Tibial nerve (tissue), 4 donors: ENCODE results near the gene NUP98. TPM values are rescaled to one million over a fixed set of nuclear protein-coding genes. Genes with fewer than 3 reads are reported as not detected.
"Not testable (repeated sequence)": the region's sequence is repeated elsewhere in the genome, so short reads cannot be mapped to it uniquely, and the experiment has no call there.

ENCODE experiments used
- DNase-seq, 2 donors: peaks; one replicate each; pipeline ENCODE4 v3.0.0-alpha.2; 2019; ENCODE audit warnings: low spot score in 2 of 2
- H3K27ac ChIP-seq, 4 donors: fragments of 200-600 bp; sonication (generic) in 3 of 4; one replicate each; pipeline ENCODE4 v1.5.1; 2017 to 2019; ENCODE audit warnings: mild to moderate bottlenecking in 1 of 4
- H3K27me3 ChIP-seq, 2 donors: fragments of 200-600 bp; sonication (generic) in 1 of 2; one replicate each; pipeline versions ENCODE4 v1.5.1 to v1.6.0; 2017 to 2019
- H3K36me3 ChIP-seq, 3 donors: fragments of 200-600 bp; sonication (generic); one replicate each; pipeline ENCODE4 v1.5.1; 2018 to 2019
- H3K4me1 ChIP-seq, 4 donors: fragments of 200-600 bp; sonication (generic) in 3 of 4; one replicate each; pipeline ENCODE4 v1.5.1; 2017 to 2019
- H3K4me3 ChIP-seq, 4 donors: fragments of 200-600 bp; sonication (generic) in 3 of 4; one replicate each; pipeline ENCODE4 v1.5.1; 2017 to 2019; ENCODE audit warnings: mild to moderate bottlenecking in 1 of 4, moderate library complexity in 1 of 4
- H3K9me3 ChIP-seq, 4 donors: fragments of 200-600 bp; sonication (generic) in 3 of 4; one replicate each; pipeline ENCODE4 v1.5.1; 2017 to 2019
- CTCF ChIP-seq, 5 experiments: fragments of 200-600 bp in 3 of 5; fragments of 450-650 bp in 2 of 5; sonication (generic) in 3 of 5; IDR thresholded peaks; one replicate each; pipeline ENCODE4 v1.5.1; 2016 to 2019; ENCODE audit warnings: antibody characterized with exemption in 5 of 5, mild to moderate bottlenecking in 3 of 5, moderate library complexity in 2 of 5
- EP300 ChIP-seq, 2 donors: sonication (generic); formaldehyde crosslinking; IDR thresholded peaks; one replicate each; pipeline ENCODE4 v1.6.1; 2017; ENCODE audit warnings: antibody characterized with exemption in 2 of 2, mild to moderate bottlenecking in 1 of 2
- POLR2A ChIP-seq, 2 donors: fragments of 450-650 bp; IDR thresholded peaks; one replicate each; pipeline ENCODE4 v1.6.1; 2017; ENCODE audit warnings: antibody characterized with exemption in 2 of 2, mild to moderate bottlenecking in 2 of 2, moderate library complexity in 2 of 2
- WGBS, 2 donors: methylation state at CpG; one replicate each; pipeline ENCODE4 v1.1.5; 2018; 5-methylcytosine and 5-hydroxymethylcytosine counted together
- total RNA-seq, 4 donors: library from RNA; depleted of rRNA; stranded (reverse); fragments of >200 nt; gene quantifications; one replicate each; pipeline ENCODE4 v1.1.0, GENCODE V29; 2016

NUP98 gene
- total RNA-seq, 4 donors from 2014 or later: 75.3 to 193 (median 115) TPM

DNA sequence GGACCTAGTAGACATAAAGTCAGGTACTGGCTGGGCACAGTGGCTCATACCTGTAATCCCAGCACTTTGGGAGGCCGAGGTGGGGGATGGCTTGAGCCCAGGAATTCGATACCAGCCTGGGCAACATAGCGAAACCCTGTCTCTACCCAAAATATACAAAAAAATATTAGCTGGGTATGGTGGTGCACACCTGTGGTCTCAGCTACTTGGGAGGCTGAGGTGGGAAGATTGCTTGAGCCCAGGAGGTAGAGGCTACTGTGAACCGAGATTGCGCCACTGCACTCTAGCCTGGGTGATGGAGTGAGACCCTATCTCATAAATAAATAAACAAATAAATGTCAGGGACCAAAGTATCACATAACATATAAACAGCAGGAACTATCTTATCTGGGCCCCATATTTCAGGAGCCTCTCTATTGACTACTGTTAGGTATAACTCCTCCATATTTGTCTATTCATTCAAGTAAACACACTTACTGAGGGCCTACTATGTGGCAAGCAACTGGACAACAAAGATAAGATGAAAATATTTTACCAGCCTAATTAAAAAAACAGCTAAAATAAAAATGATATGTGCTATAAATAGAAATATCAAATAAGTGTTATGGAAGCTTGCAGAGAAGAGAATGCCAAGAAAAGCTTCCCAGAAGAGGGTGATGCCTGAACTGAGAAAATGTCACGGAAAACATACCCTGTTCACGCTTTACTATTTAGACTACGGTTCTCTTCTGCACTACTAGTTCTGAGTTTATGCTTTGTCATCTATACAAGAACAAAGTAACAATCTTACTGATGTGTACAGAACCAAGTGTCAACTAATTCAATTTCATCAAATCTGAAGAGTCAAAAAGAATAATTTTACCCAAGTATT lies 2.0 kb downstream of the NUP98 start:
- Histone ChIP-seq H3K27me3 (no peaks in the 10 kb centered on the region), H3K27ac (peak overlapping the region in 2 of 4 donors; percentile 99), H3K4me3 (peak overlapping the region in 2 of 4 donors; percentile 87 to 98), H3K36me3 (peaks cover 0 to 37% (median 7%) of the 10 kb centered on the region in 3 donors), H3K4me1 (peaks cover 0 to 39% (median 15%) of the 10 kb centered on the region in 4 donors), H3K9me3 (no peaks in the 10 kb centered on the region)
- TF ChIP-seq EP300 (IDR thresholded peaks at IDR 0.05) (no peak), POLR2A (IDR thresholded peaks at IDR 0.05) (no peak), CTCF (IDR thresholded peaks at IDR 0.05) (no peak)
- WGBS, 2 donors: 77 to 82% methylated on average over 8 of the region's 8 CpGs
- no peak for DNase-seq

GRCh38 chr11:3794387-3794786 lies 3.0 kb downstream of the NUP98 start:
- not testable (repeated sequence) for H3K27me3 ChIP-seq, H3K9me3 ChIP-seq, H3K4me3 ChIP-seq, H3K27ac ChIP-seq, DNase-seq
- WGBS, 2 donors: 95 to 97% methylated on average over 10 of the region's 10 CpGs
- Histone ChIP-seq H3K4me1 (peaks cover 0 to 45% (median 15%) of the 10 kb centered on the region in 4 donors), H3K36me3 (peaks cover 0 to 38% (median 7%) of the 10 kb centered on the region in 3 donors)

DNA sequence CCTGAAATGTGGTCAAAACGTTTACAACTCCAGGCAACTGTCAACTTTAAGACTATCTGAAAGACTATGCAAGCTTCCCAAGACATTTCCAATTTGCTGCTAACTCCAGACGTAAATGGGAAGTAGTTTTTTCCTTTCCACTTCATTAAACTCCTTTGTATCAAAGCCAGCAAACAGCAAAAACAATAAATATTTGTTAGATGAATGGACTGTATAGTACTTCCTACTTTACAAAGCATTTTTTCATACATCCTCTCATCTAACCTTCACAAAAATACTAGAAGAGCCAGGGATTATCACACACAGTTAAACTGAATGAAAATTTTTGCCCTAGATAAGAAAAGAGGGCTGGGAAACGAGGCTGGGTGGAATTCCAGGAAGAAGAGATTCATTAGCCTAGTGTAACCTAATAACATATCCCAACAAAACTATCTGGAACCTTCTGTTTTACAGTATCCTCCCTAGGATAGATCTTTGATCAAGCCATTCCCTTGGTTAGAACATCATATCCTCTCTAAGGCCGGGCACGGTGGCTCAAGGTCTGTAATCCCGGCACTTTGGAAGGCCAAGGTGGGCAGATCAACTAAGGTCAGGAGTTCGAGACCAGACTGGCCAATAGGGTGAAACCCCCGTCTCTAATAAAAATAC lies 10.4 kb downstream of the NUP98 start:
- 56 to 57% methylated on average over 8 of the region's 8 CpGs for WGBS, 2 donors
- H3K9me3 ChIP-seq: no peaks in the 10 kb centered on the region
- TF ChIP-seq POLR2A (IDR thresholded peaks at IDR 0.05) (no peak), EP300 (IDR thresholded peaks at IDR 0.05) (no peak), CTCF (IDR thresholded peaks at IDR 0.05) (no peak)
- H3K27ac ChIP-seq: no peak overlapping the region
- peaks cover 0 to 66% (median 5%) of the 10 kb centered on the region in 4 donors for H3K4me1 ChIP-seq
- no peaks in the 10 kb centered on the region for H3K27me3 ChIP-seq
- H3K4me3 ChIP-seq: no peak overlapping the region
- no peak for DNase-seq
- peaks cover 0 to 16% (median 0%) of the 10 kb centered on the region in 3 donors for H3K36me3 ChIP-seq

DNA sequence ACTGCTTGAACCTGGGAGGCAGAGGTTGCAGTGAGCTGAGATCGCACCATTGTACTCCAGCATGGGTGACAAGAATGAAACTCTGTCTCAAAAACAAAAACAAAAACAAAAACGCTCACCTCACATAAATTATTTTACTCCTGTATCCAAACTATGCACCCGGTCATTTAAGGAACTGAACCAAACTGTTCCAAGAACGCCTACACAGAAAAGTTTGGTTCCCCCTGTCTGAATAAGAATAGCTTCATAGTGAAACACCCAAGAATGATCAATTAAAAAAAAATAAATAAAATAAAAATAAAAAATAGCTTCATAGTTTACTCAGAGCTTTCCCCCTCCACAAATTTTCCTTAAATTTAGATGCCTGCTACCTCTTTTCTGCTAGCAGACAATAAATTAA lies 13.7 kb downstream of the NUP98 start:
- Histone ChIP-seq H3K36me3 (peaks cover 0 to 27% (median 3%) of the 10 kb centered on the region in 3 donors), H3K4me1 (peaks cover 0 to 57% (median 5%) of the 10 kb centered on the region in 4 donors), H3K27ac (no peak overlapping the region), H3K4me3 (no peak overlapping the region), H3K9me3 (no peaks in the 10 kb centered on the region), H3K27me3 (no peaks in the 10 kb centered on the region)
- 75 to 82% methylated on average over 4 of the region's 4 CpGs for WGBS, 2 donors
- TF ChIP-seq POLR2A (IDR thresholded peaks at IDR 0.05) (no peak), CTCF (IDR thresholded peaks at IDR 0.05) (no peak), EP300 (IDR thresholded peaks at IDR 0.05) (no peak)
- DNase-seq: no peak

DNA sequence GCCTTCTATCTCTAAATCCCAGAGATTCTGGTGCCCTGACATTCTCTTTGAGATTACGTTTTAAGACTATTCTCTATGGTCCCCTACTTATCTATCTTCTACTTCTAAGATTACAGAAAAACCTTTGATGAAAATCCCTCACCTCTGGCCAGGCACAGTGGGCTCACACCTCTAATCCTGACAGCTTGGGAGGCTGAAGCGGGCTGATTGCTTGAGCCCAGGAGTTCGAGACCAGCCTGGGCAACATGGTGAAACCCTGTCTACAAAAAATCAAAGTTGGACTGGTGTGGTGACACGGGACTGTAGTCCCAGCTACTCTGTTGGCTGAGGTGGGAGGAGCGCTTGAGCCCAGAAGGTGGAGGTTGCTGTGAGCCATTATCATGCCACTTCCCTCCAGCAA lies 14.4 kb downstream of the NUP98 start:
- Histone ChIP-seq H3K4me3 (no peak overlapping the region), H3K27ac (no peak overlapping the region), H3K4me1 (peaks cover 0 to 51% (median 5%) of the 10 kb centered on the region in 4 donors), H3K9me3 (no peaks in the 10 kb centered on the region), H3K36me3 (peaks cover 0 to 34% (median 9%) of the 10 kb centered on the region in 3 donors), H3K27me3 (no peaks in the 10 kb centered on the region)
- no peak for DNase-seq
- WGBS, 2 donors: 90 to 93% methylated on average over 5 of the region's 5 CpGs
- TF ChIP-seq POLR2A (IDR thresholded peaks at IDR 0.05): no peak

GRCh38 chr11:3781423-3781822 lies 15.9 kb downstream of the NUP98 start:
- Histone ChIP-seq H3K9me3 (no peaks in the 10 kb centered on the region), H3K4me3 (no peak overlapping the region), H3K27ac (peak overlapping the region in 1 of 4 donors; percentile 3), H3K36me3 (peaks cover 0 to 46% (median 9%) of the 10 kb centered on the region in 3 donors), H3K4me1 (peaks cover 0 to 36% (median 2%) of the 10 kb centered on the region in 4 donors), H3K27me3 (no peaks in the 10 kb centered on the region)
- no peak for DNase-seq
- 17 to 18% methylated on average over 2 of the region's 2 CpGs for WGBS, 2 donors
- TF ChIP-seq POLR2A (IDR thresholded peaks at IDR 0.05): no peak
- no peak for TF ChIP-seq CTCF (IDR thresholded peaks at IDR 0.05)
- no peak for TF ChIP-seq EP300 (IDR thresholded peaks at IDR 0.05)
